Subcutaneous abdominal adipose tissue (tissue), 5 donors: Measurements from ENCODE around the gene PIWIL1.

Experiments used
- H3K27ac ChIP-seq: one replicate; pipeline ENCODE4 v1.7.0; 2013; ENCODE audit warnings: low read depth, mild to moderate bottlenecking, inconsistent platforms, low read length, moderate library complexity
- H3K27me3 ChIP-seq, 5 donors: one replicate each; pipeline ENCODE4 v1.7.0; 2013; ENCODE audit warnings: low read length in 5 of 5, inconsistent platforms in 1 of 5; ENCODE audit not compliant: control insufficient read depth in 5 of 5, insufficient read depth in 4 of 5
- H3K36me3 ChIP-seq, 5 donors: one replicate each; pipeline ENCODE4 v1.7.0; 2013; ENCODE audit warnings: low read length in 5 of 5; ENCODE audit not compliant: control insufficient read depth in 5 of 5, insufficient read depth in 5 of 5
- H3K4me1 ChIP-seq, 5 donors: one replicate each; pipeline ENCODE4 v1.7.0; 2013; ENCODE audit warnings: low read length in 5 of 5, mild to moderate bottlenecking in 3 of 5, moderate library complexity in 1 of 5; ENCODE audit not compliant: control insufficient read depth in 5 of 5, insufficient read depth in 5 of 5
- H3K4me3 ChIP-seq, 5 donors: one replicate each; pipeline ENCODE4 v1.7.0; 2013; ENCODE audit warnings: low read length in 5 of 5, low read depth in 1 of 5
- H3K9ac ChIP-seq, 5 donors: one replicate each; pipeline ENCODE4 v1.7.0; 2013; ENCODE audit warnings: low read length in 5 of 5, mild to moderate bottlenecking in 4 of 5, moderate library complexity in 3 of 5
- H3K9me3 ChIP-seq, 5 donors: one replicate each; pipeline ENCODE4 v1.7.0; 2013; ENCODE audit warnings: low read length in 5 of 5; ENCODE audit not compliant: control insufficient read depth in 5 of 5
- donor health status: healthy.
- donor health status: healthy.
- donor health status: healthy.
- donor health status: healthy.
- donor health status: healthy.

PIWIL1 gene

GRCh38 chr12:130337488-130338303, at the start of gene PIWIL1:
PIWIL1 (plus strand) TSS chr12:130337887; CDS start chr12:130342592, 4,705 bp downstream.
- Histone ChIP-seq H3K27ac (no peak within 1 kb of the TSS), H3K9me3 (no peaks in the 10 kb centered on the region), H3K36me3 (no peaks in the 10 kb centered on the region), H3K4me3 (no peak within 1 kb of the TSS), H3K27me3 (peaks cover 15 to 35% (median 25%) of the 10 kb centered on the region in 5 donors), H3K4me1 (peaks cover 0 to 10% (median 0%) of the 10 kb centered on the region in 5 donors), H3K9ac (no peak within 1 kb of the TSS)

GRCh38 chr12:130288206-130288605, 49.5 kb upstream of the PIWIL1 start:
- H3K4me3 ChIP-seq = no peak overlapping the region
- H3K27me3 ChIP-seq = peaks cover 0 to 14% (median 11%) of the 10 kb centered on the region in 5 donors
- H3K4me1 ChIP-seq = no peaks in the 10 kb centered on the region
- no peak overlapping the region for H3K9ac ChIP-seq
- peaks cover 6 to 24% (median 17%) of the 10 kb centered on the region in 5 donors for H3K9me3 ChIP-seq
- no peaks in the 10 kb centered on the region for H3K36me3 ChIP-seq
- H3K27ac ChIP-seq = no peak overlapping the region

- peaks cover 7 to 28% (median 21%) of the 10 kb centered on the region in 5 donors for H3K9me3 ChIP-seq
- H3K27me3 ChIP-seq = peaks cover 0 to 14% (median 11%) of the 10 kb centered on the region in 5 donors
- no peaks in the 10 kb centered on the region for H3K4me1 ChIP-seq
- no peak overlapping the region for H3K27ac ChIP-seq
- H3K4me3 ChIP-seq = no peak overlapping the region
- H3K9ac ChIP-seq = no peak overlapping the region
- no peaks in the 10 kb centered on the region for H3K36me3 ChIP-seq
Observed at GRCh38 chr12:130288691-130289090, 49.0 kb upstream of the PIWIL1 start.

- H3K27me3 ChIP-seq = peaks cover 0 to 14% (median 11%) of the 10 kb centered on the region in 5 donors
Observed at GRCh38 chr12:130290114-130290513, 47.6 kb upstream of the PIWIL1 start.

GRCh38 chr12:130298322-130299021, 39.2 kb upstream of the PIWIL1 start:
- Histone ChIP-seq H3K27me3 (peaks cover 12 to 24% (median 16%) of the 10 kb centered on the region in 5 donors), H3K9ac (no peak overlapping the region), H3K4me3 (no peak overlapping the region)

More at GRCh38 chr12:130290114-130290513, 47.6 kb upstream of the PIWIL1 start:
- H3K36me3 ChIP-seq = no peaks in the 10 kb centered on the region
- H3K9me3 ChIP-seq = peaks cover 7 to 28% (median 21%) of the 10 kb centered on the region in 5 donors
- H3K27ac ChIP-seq = no peak overlapping the region
- H3K4me3 ChIP-seq = no peak overlapping the region
- H3K4me1 ChIP-seq = no peaks in the 10 kb centered on the region
- no peak overlapping the region for H3K9ac ChIP-seq

GRCh38 chr12:130299574-130299973, 38.1 kb upstream of the PIWIL1 start:
- Histone ChIP-seq H3K4me1 (peaks cover 0 to 8% (median 0%) of the 10 kb centered on the region in 5 donors), H3K9ac (no peak overlapping the region), H3K27me3 (peaks cover 12 to 27% (median 19%) of the 10 kb centered on the region in 5 donors), H3K36me3 (no peaks in the 10 kb centered on the region), H3K4me3 (no peak overlapping the region), H3K27ac (no peak overlapping the region), H3K9me3 (peaks cover 0 to 9% (median 8%) of the 10 kb centered on the region in 5 donors)

More at GRCh38 chr12:130298322-130299021, 39.2 kb upstream of the PIWIL1 start:
- Histone ChIP-seq H3K36me3 (no peaks in the 10 kb centered on the region), H3K4me1 (peaks cover 0 to 8% (median 0%) of the 10 kb centered on the region in 5 donors), H3K27ac (no peak overlapping the region), H3K9me3 (peaks cover 0 to 11% (median 9%) of the 10 kb centered on the region in 5 donors)

- Histone ChIP-seq H3K4me1 (peaks cover 0 to 8% (median 0%) of the 10 kb centered on the region in 5 donors), H3K9ac (no peak overlapping the region), H3K36me3 (no peaks in the 10 kb centered on the region), H3K4me3 (no peak overlapping the region), H3K27me3 (peaks cover 12 to 27% (median 19%) of the 10 kb centered on the region in 5 donors), H3K9me3 (peaks cover 0 to 9% (median 8%) of the 10 kb centered on the region in 5 donors), H3K27ac (no peak overlapping the region)
Observed at GRCh38 chr12:130300090-130300489, 37.6 kb upstream of the PIWIL1 start.

- Histone ChIP-seq H3K27ac (no peak overlapping the region), H3K9ac (no peak overlapping the region), H3K4me1 (peaks cover 0 to 8% (median 0%) of the 10 kb centered on the region in 5 donors), H3K36me3 (no peaks in the 10 kb centered on the region), H3K27me3 (peaks cover 12 to 27% (median 19%) of the 10 kb centered on the region in 5 donors), H3K9me3 (peaks cover 0 to 9% (median 8%) of the 10 kb centered on the region in 5 donors), H3K4me3 (no peak overlapping the region)
Observed at GRCh38 chr12:130300737-130301535, 36.8 kb upstream of the PIWIL1 start.

GRCh38 chr12:130301559-130301958, 36.1 kb upstream of the PIWIL1 start:
- peaks cover 12 to 27% (median 19%) of the 10 kb centered on the region in 5 donors for H3K27me3 ChIP-seq
- H3K9ac ChIP-seq = no peak overlapping the region
- peaks cover 0 to 9% (median 8%) of the 10 kb centered on the region in 5 donors for H3K9me3 ChIP-seq
- peaks cover 0 to 8% (median 0%) of the 10 kb centered on the region in 5 donors for H3K4me1 ChIP-seq
- no peak overlapping the region for H3K27ac ChIP-seq
- no peaks in the 10 kb centered on the region for H3K36me3 ChIP-seq
- no peak overlapping the region for H3K4me3 ChIP-seq
